ENCODE results near the gene TUBA1B.
A peak's percentile ranks its signal among the peaks of the same experiment; 100 is the strongest.

Gene TUBA1B

DNA sequence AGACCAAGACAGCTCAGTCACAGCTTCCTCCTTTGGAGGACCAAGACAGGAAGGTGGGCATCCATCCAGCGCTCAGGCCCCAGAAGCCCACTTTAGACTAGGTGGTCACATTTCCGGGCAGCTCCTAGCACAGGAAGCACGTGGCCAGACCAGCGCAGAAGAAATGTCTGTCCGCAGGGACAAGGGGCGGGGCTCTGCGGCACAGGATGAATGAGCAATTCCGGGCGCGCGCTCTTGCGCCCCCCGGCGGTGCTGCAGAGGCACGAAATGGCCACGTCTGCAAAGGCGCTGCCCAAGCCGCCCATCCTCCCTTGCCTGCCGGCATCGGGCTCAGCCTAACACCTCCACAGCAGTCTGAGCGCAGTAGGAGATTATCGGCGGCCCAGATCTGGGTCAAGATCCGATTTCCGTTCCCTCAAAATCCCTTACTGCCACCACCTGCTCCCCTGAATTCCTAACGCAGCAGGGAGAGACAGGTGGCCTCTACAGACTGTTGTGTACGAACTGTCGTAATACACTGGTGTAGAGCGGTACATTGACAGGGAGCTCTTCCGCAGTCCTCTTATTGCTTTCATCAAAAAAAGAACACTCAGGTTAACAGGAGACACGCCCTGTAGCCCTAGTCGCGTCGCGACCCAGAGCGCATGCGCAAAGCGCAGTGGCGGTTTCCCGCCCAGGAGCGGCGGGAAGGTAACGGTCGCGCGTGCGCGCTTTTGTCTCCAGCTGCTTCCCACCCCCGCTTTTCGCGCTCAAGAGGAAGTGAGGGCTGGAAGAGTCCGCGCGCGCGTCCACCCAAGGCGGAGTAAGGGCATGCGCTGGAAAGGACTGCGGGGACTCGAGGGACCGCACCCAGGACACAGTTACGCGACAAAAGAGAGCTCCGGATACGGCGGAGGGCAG, 794 bp downstream of the TUBA1B start (continued):
- TF ChIP-seq, protein P1, sequence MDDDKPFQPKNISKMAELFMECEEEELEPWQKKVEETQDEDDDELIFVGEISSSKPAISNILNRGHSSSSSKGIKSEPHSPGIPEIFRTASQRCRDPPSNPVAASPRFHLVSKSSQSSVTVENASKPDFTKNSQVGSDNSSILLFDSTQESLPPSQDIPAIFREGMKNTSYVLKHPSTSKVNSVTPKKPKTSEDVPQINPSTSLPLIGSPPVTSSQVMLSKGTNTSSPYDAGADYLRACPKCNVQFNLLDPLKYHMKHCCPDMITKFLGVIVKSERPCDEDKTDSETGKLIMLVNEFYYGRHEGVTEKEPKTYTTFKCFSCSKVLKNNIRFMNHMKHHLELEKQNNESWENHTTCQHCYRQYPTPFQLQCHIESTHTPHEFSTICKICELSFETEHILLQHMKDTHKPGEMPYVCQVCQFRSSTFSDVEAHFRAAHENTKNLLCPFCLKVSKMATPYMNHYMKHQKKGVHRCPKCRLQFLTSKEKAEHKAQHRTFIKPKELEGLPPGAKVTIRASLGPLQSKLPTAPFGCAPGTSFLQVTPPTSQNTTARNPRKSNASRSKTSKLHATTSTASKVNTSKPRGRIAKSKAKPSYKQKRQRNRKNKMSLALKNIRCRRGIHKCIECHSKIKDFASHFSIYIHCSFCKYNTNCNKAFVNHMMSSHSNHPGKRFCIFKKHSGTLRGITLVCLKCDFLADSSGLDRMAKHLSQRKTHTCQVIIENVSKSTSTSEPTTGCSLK (tag by site-specific recombination; IDR thresholded peaks at IDR 0.05) = no peak
- TF ChIP-seq ZIC2 (tag by site-specific recombination; IDR thresholded peaks at IDR 0.05) (0 out of 2 replicates have a peak, but pooled peaks have one; percentile 16), MYNN (tag by site-specific recombination; IDR thresholded peaks at IDR 0.05; ENCODE audit: borderline replicate concordance) (no peak), PRDM2 (tag by site-specific recombination; IDR thresholded peaks at IDR 0.05; ENCODE audit: borderline replicate concordance) (no peak), ZNF121 (tag by site-specific recombination; IDR thresholded peaks at IDR 0.05) (peak; percentile 50; the same call in 1 of the 2 replicates), ZNF768 (tag by site-specific recombination; IDR thresholded peaks at IDR 0.05) (no peak; the same call in 1 of the 2 replicates), ZNF792 (tag by site-specific recombination; IDR thresholded peaks at IDR 0.05) (no peak), HOXD13 (CRISPR knock-in tag; IDR thresholded peaks at IDR 0.05; ENCODE audit: borderline replicate concordance) (no peak), ZNF510 (tag by site-specific recombination; IDR thresholded peaks at IDR 0.05; ENCODE audit: insufficient replicate concordance) (no peak), ZNF701 (tag by site-specific recombination; IDR thresholded peaks at IDR 0.05) (no peak), GFI1B (tag by site-specific recombination; IDR thresholded peaks at IDR 0.05) (no peak), PBX3 (CRISPR knock-in tag; IDR thresholded peaks at IDR 0.05) (peak; percentile 92), ZBTB8A (tag by site-specific recombination; IDR thresholded peaks at IDR 0.05) (peak; percentile 90), ZNF157 (tag by site-specific recombination; IDR thresholded peaks at IDR 0.05) (no peak), MZF1 (tag by site-specific recombination; IDR thresholded peaks at IDR 0.05; ENCODE audit: borderline replicate concordance) (no peak), OVOL3 (tag by site-specific recombination; IDR thresholded peaks at IDR 0.05) (peak; percentile 94), ZNF292 (tag by site-specific recombination; IDR thresholded peaks at IDR 0.05; ENCODE audit: borderline replicate concordance, low read depth) (no peak), ZNF174 (tag by site-specific recombination; IDR thresholded peaks at IDR 0.05) (no peak), ZNF112 (tag by site-specific recombination; IDR thresholded peaks at IDR 0.05) (no peak), ZNF404 (tag by site-specific recombination; IDR thresholded peaks at IDR 0.05) (no peak), ZFP37 (tag by site-specific recombination; IDR thresholded peaks at IDR 0.05) (peak; percentile 84; the same call in 1 of the 2 replicates)
- TF ChIP-seq, protein P2, sequence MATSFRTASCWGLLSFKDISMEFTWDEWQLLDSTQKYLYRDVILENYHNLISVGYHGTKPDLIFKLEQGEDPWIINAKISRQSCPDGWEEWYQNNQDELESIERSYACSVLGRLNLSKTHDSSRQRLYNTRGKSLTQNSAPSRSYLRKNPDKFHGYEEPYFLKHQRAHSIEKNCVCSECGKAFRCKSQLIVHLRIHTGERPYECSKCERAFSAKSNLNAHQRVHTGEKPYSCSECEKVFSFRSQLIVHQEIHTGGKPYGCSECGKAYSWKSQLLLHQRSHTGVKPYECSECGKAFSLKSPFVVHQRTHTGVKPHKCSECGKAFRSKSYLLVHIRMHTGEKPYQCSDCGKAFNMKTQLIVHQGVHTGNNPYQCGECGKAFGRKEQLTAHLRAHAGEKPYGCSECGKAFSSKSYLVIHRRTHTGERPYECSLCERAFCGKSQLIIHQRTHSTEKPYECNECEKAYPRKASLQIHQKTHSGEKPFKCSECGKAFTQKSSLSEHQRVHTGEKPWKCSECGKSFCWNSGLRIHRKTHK (tag by site-specific recombination; IDR thresholded peaks at IDR 0.05) = no peak
- TF ChIP-seq, protein P3, sequence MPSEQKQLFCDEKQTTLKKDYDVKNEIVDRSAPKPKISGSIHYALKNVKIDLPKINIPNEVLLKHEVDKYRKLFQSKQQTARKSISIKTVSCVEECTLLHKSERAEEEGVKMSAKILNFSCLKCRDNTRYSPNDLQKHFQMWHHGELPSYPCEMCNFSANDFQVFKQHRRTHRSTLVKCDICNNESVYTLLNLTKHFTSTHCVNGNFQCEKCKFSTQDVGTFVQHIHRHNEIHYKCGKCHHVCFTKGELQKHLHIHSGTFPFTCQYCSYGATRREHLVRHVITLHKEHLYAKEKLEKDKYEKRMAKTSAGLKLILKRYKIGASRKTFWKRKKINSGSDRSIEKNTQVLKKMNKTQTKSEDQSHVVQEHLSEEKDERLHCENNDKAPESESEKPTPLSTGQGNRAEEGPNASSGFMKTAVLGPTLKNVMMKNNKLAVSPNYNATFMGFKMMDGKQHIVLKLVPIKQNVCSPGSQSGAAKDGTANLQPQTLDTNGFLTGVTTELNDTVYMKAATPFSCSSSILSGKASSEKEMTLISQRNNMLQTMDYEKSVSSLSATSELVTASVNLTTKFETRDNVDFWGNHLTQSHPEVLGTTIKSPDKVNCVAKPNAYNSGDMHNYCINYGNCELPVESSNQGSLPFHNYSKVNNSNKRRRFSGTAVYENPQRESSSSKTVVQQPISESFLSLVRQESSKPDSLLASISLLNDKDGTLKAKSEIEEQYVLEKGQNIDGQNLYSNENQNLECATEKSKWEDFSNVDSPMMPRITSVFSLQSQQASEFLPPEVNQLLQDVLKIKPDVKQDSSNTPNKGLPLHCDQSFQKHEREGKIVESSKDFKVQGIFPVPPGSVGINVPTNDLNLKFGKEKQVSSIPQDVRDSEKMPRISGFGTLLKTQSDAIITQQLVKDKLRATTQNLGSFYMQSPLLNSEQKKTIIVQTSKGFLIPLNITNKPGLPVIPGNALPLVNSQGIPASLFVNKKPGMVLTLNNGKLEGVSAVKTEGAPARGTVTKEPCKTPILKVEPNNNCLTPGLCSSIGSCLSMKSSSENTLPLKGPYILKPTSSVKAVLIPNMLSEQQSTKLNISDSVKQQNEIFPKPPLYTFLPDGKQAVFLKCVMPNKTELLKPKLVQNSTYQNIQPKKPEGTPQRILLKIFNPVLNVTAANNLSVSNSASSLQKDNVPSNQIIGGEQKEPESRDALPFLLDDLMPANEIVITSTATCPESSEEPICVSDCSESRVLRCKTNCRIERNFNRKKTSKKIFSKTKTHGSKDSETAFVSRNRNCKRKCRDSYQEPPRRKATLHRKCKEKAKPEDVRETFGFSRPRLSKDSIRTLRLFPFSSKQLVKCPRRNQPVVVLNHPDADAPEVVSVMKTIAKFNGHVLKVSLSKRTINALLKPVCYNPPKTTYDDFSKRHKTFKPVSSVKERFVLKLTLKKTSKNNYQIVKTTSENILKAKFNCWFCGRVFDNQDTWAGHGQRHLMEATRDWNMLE (tag by site-specific recombination; conservative IDR thresholded peaks at IDR 0.05; ENCODE audit: low read depth) = peak; percentile 30; the same call in 1 of the 2 replicates
